Measurements from ENCODE around the gene PTGDR2.
"Not testable (repeated sequence)": the region's sequence is repeated elsewhere in the genome, so short reads cannot be mapped to it uniquely, and the experiment has no call there.

The PTGDR2 gene

GRCh38 chr11:60840470-60841430 is 15.0 kb downstream of the PTGDR2 start:
- in situ Hi-C loops (cut with HindIII; ENCODE audit: low pct_unique_long_range_greater_than_20kb, low sequenced_read_pairs) = no loop called here
- DNase-seq (ENCODE audit: low read depth in 1 of 2, low spot score in 1 of 2) = no peak
- no peak for TF ChIP-seq JUND (IDR thresholded peaks at IDR 0.05; ENCODE audit: low read depth)

GRCh38 chr11:60838132-60838531 is 17.6 kb downstream of the PTGDR2 start:
- in situ Hi-C loops (cut with HindIII; ENCODE audit: low pct_unique_long_range_greater_than_20kb, low sequenced_read_pairs) = no loop called here

DNA sequence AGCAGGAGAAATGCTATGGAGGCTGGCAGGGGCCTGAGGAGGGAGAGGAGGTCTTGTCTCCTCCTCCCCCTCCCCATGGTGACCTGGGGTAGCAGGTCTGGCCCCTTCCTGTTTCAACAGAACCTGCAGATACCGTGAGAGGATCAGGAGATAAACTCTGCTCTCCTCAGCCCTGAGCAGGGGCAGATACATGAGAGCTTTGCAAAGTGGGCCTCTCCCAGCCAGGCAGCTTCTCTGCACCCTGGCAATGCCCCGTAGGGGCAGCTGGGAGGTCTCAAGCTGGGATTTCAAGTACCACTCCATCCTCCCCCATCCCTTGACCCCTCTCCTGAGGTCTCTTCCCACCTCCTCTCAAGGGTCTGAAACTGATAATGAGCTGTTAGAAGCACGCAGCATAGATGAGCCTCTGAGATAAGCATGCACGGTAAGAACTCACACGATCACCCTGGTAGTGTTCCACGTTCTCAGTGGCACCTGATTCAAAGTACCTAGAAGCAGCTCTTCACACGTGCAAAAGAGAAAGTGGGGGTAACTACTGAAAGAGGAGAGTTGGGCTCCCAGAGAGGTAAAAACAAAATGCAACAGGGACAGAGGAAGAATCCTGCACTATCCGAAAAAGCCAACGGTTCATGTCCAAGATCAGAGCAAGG is 18.8 kb downstream of the PTGDR2 start:
- in situ Hi-C loops (cut with HindIII; ENCODE audit: low pct_unique_long_range_greater_than_20kb, low sequenced_read_pairs) = no loop called here
- DNase-seq (ENCODE audit: low read depth in 1 of 2, low spot score in 1 of 2) = no peak
- no peak for TF ChIP-seq JUND (IDR thresholded peaks at IDR 0.05; ENCODE audit: low read depth)

More at GRCh38 chr11:60838132-60838531, 17.6 kb downstream of the PTGDR2 start:
- TF ChIP-seq JUND (IDR thresholded peaks at IDR 0.05; ENCODE audit: low read depth) = no peak
- peak in 1 of 2 experiments; percentile 47 for DNase-seq (ENCODE audit: low read depth in 1 of 2, low spot score in 1 of 2)

GRCh38 chr11:60835534-60835846 is 20.3 kb downstream of the PTGDR2 start:
- DNase-seq (ENCODE audit: low read depth in 1 of 2, low spot score in 1 of 2) = no peak
- no peak for TF ChIP-seq JUND (IDR thresholded peaks at IDR 0.05; ENCODE audit: low read depth)
- in situ Hi-C loops (cut with HindIII; ENCODE audit: low pct_unique_long_range_greater_than_20kb, low sequenced_read_pairs) = no loop called here

- in situ Hi-C loops (cut with HindIII; ENCODE audit: low pct_unique_long_range_greater_than_20kb, low sequenced_read_pairs) = no loop called here
- TF ChIP-seq JUND (IDR thresholded peaks at IDR 0.05; ENCODE audit: low read depth) = no peak
- no peak for DNase-seq (ENCODE audit: low read depth in 1 of 2, low spot score in 1 of 2)
Observed at GRCh38 chr11:60834742-60835533, 20.8 kb downstream of the PTGDR2 start.

DNA sequence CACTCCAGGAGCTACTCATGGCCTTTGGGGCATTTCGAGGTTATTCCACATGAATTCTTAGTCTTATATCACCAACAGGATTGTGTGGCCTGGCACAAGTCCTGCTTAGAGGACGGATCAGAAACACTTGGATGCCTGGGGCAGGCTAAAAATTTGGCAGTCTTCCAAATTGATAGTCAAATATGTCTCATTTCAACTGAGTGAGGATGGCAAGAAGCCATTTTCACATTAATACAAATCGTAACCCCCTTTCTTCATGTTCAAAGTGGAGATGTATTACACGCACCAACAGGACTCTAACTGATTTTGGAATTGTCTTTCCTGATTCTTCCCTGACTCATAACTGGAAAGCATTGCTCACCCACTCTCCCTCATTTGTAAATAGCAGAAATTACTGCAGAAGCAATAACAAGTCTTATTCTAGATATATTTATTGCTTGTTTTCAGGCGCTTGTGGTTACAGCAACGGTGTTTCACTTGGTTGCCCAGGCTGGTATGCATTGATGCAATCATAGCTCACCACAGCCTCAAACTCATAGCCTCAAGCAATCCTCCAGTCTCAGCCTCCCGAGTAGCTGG is 24.2 kb downstream of the PTGDR2 start:
- in situ Hi-C loops (cut with HindIII; ENCODE audit: low pct_unique_long_range_greater_than_20kb, low sequenced_read_pairs) = no loop called here
- DNase-seq (ENCODE audit: low read depth in 1 of 2, low spot score in 1 of 2) = peak in 1 of 2 experiments; percentile 63

GRCh38 chr11:60831143-60831500 is 24.6 kb downstream of the PTGDR2 start:
- TF ChIP-seq JUND (IDR thresholded peaks at IDR 0.05; ENCODE audit: low read depth) = no peak
- peak; percentile 84 to 92 for DNase-seq (ENCODE audit: low read depth in 1 of 2, low spot score in 1 of 2)
- in situ Hi-C loops (cut with HindIII; ENCODE audit: low pct_unique_long_range_greater_than_20kb, low sequenced_read_pairs) = no loop called here

More for the DNA sequence above, 24.2 kb downstream of the PTGDR2 start:
- TF ChIP-seq JUND (IDR thresholded peaks at IDR 0.05; ENCODE audit: low read depth) = no peak

DNA sequence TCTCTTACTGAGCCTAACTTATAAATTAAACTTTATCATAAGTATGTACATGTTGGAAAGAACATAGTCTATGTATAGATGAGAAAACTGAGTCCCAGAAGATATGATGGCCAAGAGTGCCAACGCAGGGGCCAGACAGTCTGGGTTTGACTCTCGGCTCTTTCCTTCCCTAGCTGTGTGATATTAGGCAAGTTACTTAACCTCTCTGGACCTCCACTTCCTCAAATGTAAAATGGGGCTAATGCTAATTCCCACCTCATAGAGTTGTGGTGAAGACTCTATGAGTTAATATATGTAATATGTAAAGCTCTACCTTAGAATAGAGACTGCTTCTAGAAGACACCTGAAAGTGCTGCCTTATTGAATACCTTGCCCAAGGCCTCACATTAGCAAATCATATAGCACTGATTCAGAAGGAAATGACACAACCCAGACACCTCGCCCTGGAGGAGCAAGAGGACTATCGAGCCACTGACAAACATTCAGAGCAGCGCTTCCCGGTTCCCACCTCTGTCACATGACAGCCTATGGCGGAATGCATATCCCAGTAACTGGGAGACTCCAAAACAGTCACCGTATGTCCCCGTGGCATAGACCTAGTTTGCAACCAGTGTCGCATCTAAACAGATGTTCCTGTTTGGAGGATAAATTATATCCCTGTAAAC is 25.1 kb downstream of the PTGDR2 start:
- in situ Hi-C loops (cut with HindIII; ENCODE audit: low pct_unique_long_range_greater_than_20kb, low sequenced_read_pairs) = no loop called here
- DNase-seq (ENCODE audit: low read depth in 1 of 2, low spot score in 1 of 2) = no peak

GRCh38 chr11:60825790-60826189 is 30.0 kb downstream of the PTGDR2 start:
- TF ChIP-seq JUND (IDR thresholded peaks at IDR 0.05; ENCODE audit: low read depth) = no peak
- in situ Hi-C loops (cut with HindIII; ENCODE audit: low pct_unique_long_range_greater_than_20kb, low sequenced_read_pairs) = no loop called here

More for the DNA sequence above, 25.1 kb downstream of the PTGDR2 start:
- no peak for TF ChIP-seq JUND (IDR thresholded peaks at IDR 0.05; ENCODE audit: low read depth)

DNA sequence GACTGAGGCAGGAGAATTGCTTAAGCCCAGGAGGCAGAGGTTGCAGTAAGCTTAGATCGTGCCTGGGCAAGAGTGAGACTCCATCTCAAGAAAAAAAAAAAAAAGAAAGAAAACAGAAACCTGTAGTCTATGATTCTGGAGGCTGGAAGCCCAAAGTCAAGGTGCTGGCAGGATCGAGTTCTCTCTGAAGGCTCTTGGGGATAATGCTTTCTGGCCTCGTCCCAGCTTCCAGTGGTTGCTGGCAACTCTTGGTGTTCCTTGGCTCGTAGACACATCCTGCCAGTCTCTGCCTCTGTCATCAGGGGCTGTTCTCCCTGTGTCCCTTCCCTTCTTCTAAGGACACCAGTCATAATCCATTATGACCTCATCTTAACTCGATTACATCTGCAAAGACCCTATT is 30.6 kb downstream of the PTGDR2 start:
- in situ Hi-C loops (cut with HindIII; ENCODE audit: low pct_unique_long_range_greater_than_20kb, low sequenced_read_pairs) = no loop called here
- TF ChIP-seq JUND (IDR thresholded peaks at IDR 0.05; ENCODE audit: low read depth) = no peak
- peak in 1 of 2 experiments; percentile 52 for DNase-seq (ENCODE audit: low read depth in 1 of 2, low spot score in 1 of 2)

More at GRCh38 chr11:60825790-60826189, 30.0 kb downstream of the PTGDR2 start:
- DNase-seq (ENCODE audit: low read depth in 1 of 2, low spot score in 1 of 2) = peak in 1 of 2 experiments; percentile 62

DNA sequence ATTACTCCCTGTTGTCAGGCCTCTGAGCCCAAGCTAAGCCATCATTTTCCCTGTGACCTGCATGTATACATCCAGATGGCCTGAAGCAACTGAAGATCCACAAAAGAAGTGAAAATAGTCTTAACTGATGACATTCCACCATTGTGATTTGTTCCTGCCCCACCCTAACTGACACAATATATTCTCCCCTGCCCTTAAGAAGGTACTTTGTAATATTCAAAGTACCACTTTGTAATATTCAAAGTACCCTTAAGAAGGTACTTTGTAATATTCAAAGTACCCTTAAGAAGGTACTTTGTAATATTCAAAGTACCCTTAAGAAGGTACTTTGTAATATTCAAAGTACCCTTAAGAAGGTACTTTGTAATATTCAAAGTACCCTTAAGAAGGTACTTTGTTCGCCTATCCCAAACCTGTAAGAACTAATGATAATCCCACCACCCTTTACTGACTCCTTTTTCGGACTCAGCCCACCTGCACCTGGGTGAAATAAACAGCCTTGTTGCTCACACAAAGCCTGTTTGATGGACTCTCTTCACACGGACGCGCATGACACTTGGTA is 31.9 kb downstream of the PTGDR2 start:
- in situ Hi-C loops (cut with HindIII; ENCODE audit: low pct_unique_long_range_greater_than_20kb, low sequenced_read_pairs); DNase-seq (ENCODE audit: low read depth in 1 of 2, low spot score in 1 of 2): not testable (repeated sequence)
